GM12878 (cell line): ENCODE measurements around the gene TCIRG1. TPM values are rescaled to one million over a fixed set of nuclear protein-coding genes. Genes with fewer than 3 reads are reported as not detected.

ENCODE experiments used
- ATAC-seq: fragments of 200-7000 bp; cut with Tn5 transposase; 3 replicates; pipeline ENCODE4 v1.9.1; 2020; ENCODE audit warnings: mild to moderate bottlenecking, moderate library complexity
- BruUV-seq: library from RNA; stranded (reverse); fragments of 400-500 nt; replicated peaks from 2 replicates; lab custom pipeline; 2021; lab: Mats Ljungman, UMichigan
- CTCF ChIA-PET: fragments of 300-600 bp; sonication (Branson Sonifier 250); formaldehyde crosslinking; extraction: SDS; loops from one replicate; lab custom pipeline; 2021; ENCODE audit warnings: inconsistent platforms; lab: Yijun Ruan, JAX
- POLR2A ChIA-PET: fragments of 350-600 bp; formaldehyde crosslinking; extraction: SDS; loops from one replicate; lab custom pipeline; 2021; ENCODE audit warnings: inconsistent platforms; lab: Charles Lee
- RAD21 ChIA-PET: fragments of 300-600 bp; sonication (Branson Sonifier 250); formaldehyde crosslinking; loops from one replicate; lab custom pipeline; 2023; ENCODE audit warnings: antibody characterized with exemption; ENCODE audit not compliant: unreplicated experiment; lab: Charles Lee
- SMC1A ChIA-PET: fragments of 300-600 bp; sonication (Branson Sonifier 250); formaldehyde crosslinking; loops from one replicate; lab custom pipeline; 2023; ENCODE audit not compliant: unreplicated experiment, uncharacterized antibody; lab: Charles Lee
- DNase-seq: peaks from one replicate; pipeline ENCODE4 v3.0.0-alpha.2; 2011; ENCODE audit warnings: low read depth, low spot score
- FAIRE-seq: peaks from 3 replicates; lab custom pipeline; 2011; peaks lifted over from hg19 to GRCh38; lab: Jason Lieb, UNC
- H2AFZ ChIP-seq: 2 replicates; pipeline ENCODE4 v1.6.0; 2011; ENCODE audit warnings: low read depth, low read length, control low read depth; ENCODE audit not compliant: control insufficient read depth
- H3K27ac ChIP-seq: 2 replicates; pipeline ENCODE4 v1.5.1; 2011; ENCODE audit warnings: control low read depth; ENCODE audit not compliant: control insufficient read depth, insufficient read depth
- H3K27me3 ChIP-seq, 2 experiments: replicated peaks in 1 of 2; 2 replicates each; pipeline versions ENCODE4 v1.6.0 to v1.6.1; 2011; ENCODE audit warnings: low read length in 1 of 2; ENCODE audit not compliant: control insufficient read depth in 2 of 2, insufficient read depth in 2 of 2
- H3K36me3 ChIP-seq, 2 experiments: 2 replicates each; pipeline ENCODE4 v1.5.1; 2011; ENCODE audit warnings: low read length in 1 of 2; ENCODE audit not compliant: control insufficient read depth in 2 of 2, insufficient read depth in 2 of 2
- H3K4me1 ChIP-seq: 2 replicates; pipeline ENCODE4 v1.6.1; 2011; ENCODE audit warnings: mild to moderate bottlenecking, low read length, moderate library complexity, mixed read lengths; ENCODE audit not compliant: control insufficient read depth, insufficient read depth
- H3K4me2 ChIP-seq: 2 replicates; pipeline ENCODE4 v1.6.0; 2011; ENCODE audit warnings: control low read depth; ENCODE audit not compliant: control insufficient read depth, insufficient read depth
- H3K4me3 ChIP-seq: fragments of 200-600 bp; sonication (generic); 2 replicates; pipeline ENCODE4 v1.5.1; 2016
- H3K79me2 ChIP-seq: 2 replicates; pipeline ENCODE4 v1.6.0; 2011; ENCODE audit warnings: low read length; ENCODE audit not compliant: control insufficient read depth, insufficient read depth
- H3K9ac ChIP-seq: 2 replicates; pipeline ENCODE4 v1.8.0; 2011; ENCODE audit warnings: low read length, control low read depth, mixed read lengths; ENCODE audit not compliant: control insufficient read depth, insufficient read depth
- H3K9me3 ChIP-seq: replicated peaks from 3 replicates; pipeline ENCODE4 v1.5.1; 2011; ENCODE audit warnings: mild to moderate bottlenecking, low read length; ENCODE audit not compliant: control insufficient read depth, insufficient read depth
- H4K20me1 ChIP-seq: 2 replicates; pipeline ENCODE4 v1.6.0; 2011; ENCODE audit not compliant: control insufficient read depth, insufficient read depth
- CHD2 ChIP-seq: IDR thresholded peaks from 2 replicates; pipeline ENCODE4 v1.6.1; 2011; ENCODE audit warnings: low read depth, low read length, improper control_type of control experiment, borderline replicate concordance
- CHD4 ChIP-seq: fragments of 200-600 bp; sonication (generic); IDR thresholded peaks from 2 replicates; pipeline ENCODE4 v1.6.1; 2016; ENCODE audit warnings: mild to moderate bottlenecking
- EZH2 ChIP-seq: IDR thresholded peaks from 2 replicates; pipeline ENCODE4 v1.6.1; 2012; ENCODE audit warnings: low read depth, mild to moderate bottlenecking, control low read depth, inconsistent platforms, low read length, borderline replicate concordance; ENCODE audit not compliant: control insufficient read depth
- GATAD2B ChIP-seq: fragments of 450-650 bp; conservative IDR thresholded peaks from 2 replicates; pipeline ENCODE4 v1.6.1; 2017; ENCODE audit warnings: low read depth, mild to moderate bottlenecking, moderate library complexity
- HDAC6 ChIP-seq: fragments of 200-600 bp; sonication (generic); IDR thresholded peaks from one replicate; pipeline ENCODE4 v1.8.0; 2017; ENCODE audit warnings: antibody characterized with exemption; ENCODE audit not compliant: unreplicated experiment
- HSF1 ChIP-seq: fragments of 150-350 bp; IDR thresholded peaks from 2 replicates; pipeline ENCODE4 v1.6.1; 2014; ENCODE audit warnings: mild to moderate bottlenecking, low read depth, low read length
- IRF3 ChIP-seq: fragments of 450-650 bp; IDR thresholded peaks from 2 replicates; pipeline ENCODE4 v1.6.1; 2014; ENCODE audit warnings: mild to moderate bottlenecking
- JUNB ChIP-seq: IDR thresholded peaks from 2 replicates; pipeline ENCODE4 v1.6.1; 2016; ENCODE audit warnings: antibody characterized with exemption, mild to moderate bottlenecking
- KAT2A ChIP-seq: conservative IDR thresholded peaks from 2 replicates; pipeline ENCODE4 v1.6.1; 2011; ENCODE audit warnings: low read depth, low read length; ENCODE audit not compliant: control insufficient read depth
- MEF2A ChIP-seq: IDR thresholded peaks from 2 replicates; pipeline ENCODE4 v1.6.1; 2011; ENCODE audit warnings: low read depth, mild to moderate bottlenecking, low read length, moderate library complexity; ENCODE audit not compliant: insufficient read depth
- MLLT1 ChIP-seq: fragments of 450-650 bp; IDR thresholded peaks from 2 replicates; pipeline ENCODE4 v1.6.1; 2016; ENCODE audit warnings: mild to moderate bottlenecking
- NFXL1 ChIP-seq: fragments of 450-650 bp; IDR thresholded peaks from 2 replicates; pipeline ENCODE4 v1.6.1; 2017; ENCODE audit warnings: antibody characterized with exemption, mild to moderate bottlenecking, borderline replicate concordance
- PAX5 ChIP-seq: IDR thresholded peaks from 2 replicates; pipeline ENCODE4 v1.6.1; 2011; ENCODE audit warnings: low read depth, low read length, borderline replicate concordance
- POLR2AphosphoS5 ChIP-seq: IDR thresholded peaks from 2 replicates; pipeline ENCODE4 v1.6.1; 2011; ENCODE audit warnings: mild to moderate bottlenecking, low read length, inconsistent platforms
- RBBP5 ChIP-seq: fragments of 200-600 bp; sonication (generic); conservative IDR thresholded peaks from 2 replicates; pipeline ENCODE4 v1.6.1; 2016
- SREBF1 ChIP-seq: IDR thresholded peaks from 2 replicates; pipeline ENCODE4 v1.6.1; 2012; ENCODE audit warnings: mild to moderate bottlenecking, low read length
- WRNIP1 ChIP-seq: IDR thresholded peaks from 2 replicates; pipeline ENCODE4 v1.6.1; 2011; ENCODE audit warnings: low read depth, low read length, improper control_type of control experiment, borderline replicate concordance
- ZNF687 ChIP-seq: fragments of 450-650 bp; IDR thresholded peaks from 2 replicates; pipeline ENCODE4 v1.6.1; 2017; ENCODE audit warnings: mild to moderate bottlenecking, moderate library complexity
- WGBS: methylation state at CpG from one replicate; pipeline ENCODE4 v1.1.6; 2016; ENCODE audit warnings: low lambda C conversion rate; ENCODE audit not compliant: insufficient replicate concordance, insufficient coverage; ENCODE audit errors: missing lambda C conversion rate; 5-methylcytosine and 5-hydroxymethylcytosine counted together
- in situ Hi-C: fragments of 300-500 bp; cut with MboI; formaldehyde crosslinking; loops from 9 replicates; pipeline ENCODE4 v1.14.3; 2018; ENCODE audit warnings: mixed read lengths
- intact Hi-C: fragments of 100-400 bp; cut with micrococcal nuclease; formaldehyde crosslinking; loops from one replicate; pipeline ENCODE4 v1.14.2; 2022; ENCODE audit not compliant: unreplicated experiment
- polyA plus RNA-seq, 11 experiments: library from polyadenylated mRNA; depleted of rRNA in 4 of 11; unstranded in 6 of 11; stranded (reverse) in 5 of 11; fragments of >200 nt; fragmentation: Nextera tagmentation in 4 of 11; fragmentation: Illumina TruSeq in 1 of 11; extraction: Ambion mirVana in 4 of 11; extraction: Trizol in 1 of 11; gene quantifications; 1 replicate in 1 of 11; 2 replicates in 10 of 11; pipeline versions ENCODE4 v1.2.1 to v1.2.3, GENCODE V29; 2011 to 2016; ENCODE audit warnings: inconsistent platforms in 2 of 11, missing spikeins in 2 of 11, low read depth in 1 of 11
- total RNA-seq, 4 experiments: library from RNA; depleted of rRNA in 3 of 4; stranded (reverse); fragments of >200 nt in 3 of 4; fragmentation: Illumina TruSeq in 1 of 4; extraction: Trizol in 1 of 4; gene quantifications; 2 replicates each; pipeline versions ENCODE4 v1.2.1 to v1.2.3, GENCODE V29; 2013 to 2021

TCIRG1 gene
- total and polyA plus RNA-seq, 10 of the 15 experiments (the other 5 are each of a cell fraction or from before 2014, with no cell fraction given): 0.76 to 218 (median 87.4) TPM

DNA sequence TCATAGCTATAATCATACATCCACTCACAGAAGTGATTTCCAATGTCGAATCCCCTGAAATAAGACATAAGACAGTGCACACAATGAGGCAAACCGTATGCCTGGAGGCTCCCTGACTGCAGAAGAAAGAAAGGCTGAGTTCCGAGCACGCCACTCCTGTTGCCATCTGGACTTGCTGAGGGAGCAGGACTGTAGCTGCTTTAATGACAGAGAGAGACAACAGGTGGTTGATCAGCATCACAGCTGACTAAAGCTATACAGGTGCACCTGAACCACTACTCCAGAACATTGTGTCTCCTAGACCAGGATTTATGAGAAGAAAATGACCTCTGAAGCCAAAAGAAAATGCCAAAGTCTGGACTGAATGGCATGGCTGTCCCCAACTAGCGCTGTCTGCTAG, 27.0 kb downstream of the TCIRG1 start:
- Histone ChIP-seq H3K79me2 (no peaks in the 10 kb centered on the region), H4K20me1 (no peaks in the 10 kb centered on the region), H3K9ac (no peak overlapping the region), H3K27me3 (no peaks in the 10 kb centered on the region), H3K9me3 (no peaks in the 10 kb centered on the region), H3K4me2 (no peak overlapping the region), H2AFZ (no peak overlapping the region), H3K36me3 (peaks cover 20 to 41% of the 10 kb centered on the region in 2 experiments), H3K4me3 (no peak overlapping the region), H3K4me1 (no peaks in the 10 kb centered on the region), H3K27ac (no peak overlapping the region)
- ChIA-PET SMC1A (no interaction called here), CTCF (interaction anchor here (0.6 to 1.6 kb wide), 2 partner anchors 139 to 289 kb away, joined by 3 read pairs; no protein-coding TSS in a partner anchor), POLR2A (no interaction called here), RAD21 (no interaction called here)
- no peak for ATAC-seq
- BruUV-seq: no TSS peak
- WGBS: 99% methylated on average over 5 of the region's 5 CpGs
- no peak for DNase-seq
- in situ Hi-C loops: no loop called here
- intact Hi-C loops: no loop called here
- no peak for FAIRE-seq
- TF ChIP-seq HSF1 (no peak), GATAD2B (no peak), WRNIP1 (no peak), NFXL1 (no peak), PAX5 (no peak), JUNB (no peak), RBBP5 (no peak), MEF2A (no peak), MLLT1 (no peak), ZNF687 (no peak), IRF3 (no peak), CHD4 (no peak), SREBF1 (no peak), CHD2 (no peak), EZH2 (no peak), POLR2AphosphoS5 (no peak), HDAC6 (no peak), KAT2A (no peak)
